Stimulated activated CD4-positive, alpha-beta T cell treated with anti-CD3 and anti-CD28 coated beads, Interleukin-2, amount 100 ng/mL, for 4 hours (primary cell): Measurements from ENCODE around the gene JMJD7.

Experiments
- DNase-seq: peaks from one replicate; pipeline ENCODE4 v3.0.0-alpha.2; 2020; ENCODE audit warnings: low read depth

JMJD7 gene

DNA sequence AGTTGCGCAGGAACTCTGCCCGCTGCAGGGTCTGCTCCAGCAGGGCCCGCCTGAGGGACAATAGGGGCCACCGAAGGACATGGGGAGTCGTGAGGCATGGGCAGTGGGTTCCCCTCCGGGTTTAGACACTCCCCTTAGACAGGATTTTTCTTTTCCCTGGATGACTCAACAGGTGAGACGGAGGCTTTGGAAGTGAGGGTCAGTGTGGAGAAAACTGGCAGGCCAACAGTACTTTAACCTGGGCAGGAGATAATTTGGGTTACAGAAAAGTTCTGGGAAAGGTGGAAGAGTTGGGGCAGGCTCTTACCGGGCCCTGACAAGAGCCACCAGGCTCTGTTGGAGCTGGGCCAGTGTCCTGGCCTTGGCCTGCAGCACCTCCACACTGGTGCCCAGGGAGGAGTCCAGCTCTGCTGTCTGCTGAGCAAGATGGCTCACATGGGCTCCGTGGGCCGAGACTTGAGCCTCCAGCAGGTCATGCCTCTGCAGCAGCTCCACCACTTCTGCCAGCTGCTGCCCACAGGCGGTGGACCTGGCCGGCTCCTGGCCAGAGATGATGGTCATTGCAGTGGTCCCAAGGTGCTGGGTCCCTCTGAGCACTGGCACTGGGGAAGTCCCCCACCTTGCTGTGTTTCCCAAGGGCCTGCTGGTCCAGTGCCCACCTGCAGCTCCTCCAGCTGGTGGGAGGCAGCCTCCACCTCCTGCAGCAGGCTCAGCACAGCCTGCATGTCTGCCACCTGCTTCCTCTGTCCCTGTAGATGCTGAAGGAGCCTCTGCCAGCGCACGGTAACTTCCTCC is 55.0 kb downstream of the JMJD7 start:
- DNase-seq: no peak

DNA sequence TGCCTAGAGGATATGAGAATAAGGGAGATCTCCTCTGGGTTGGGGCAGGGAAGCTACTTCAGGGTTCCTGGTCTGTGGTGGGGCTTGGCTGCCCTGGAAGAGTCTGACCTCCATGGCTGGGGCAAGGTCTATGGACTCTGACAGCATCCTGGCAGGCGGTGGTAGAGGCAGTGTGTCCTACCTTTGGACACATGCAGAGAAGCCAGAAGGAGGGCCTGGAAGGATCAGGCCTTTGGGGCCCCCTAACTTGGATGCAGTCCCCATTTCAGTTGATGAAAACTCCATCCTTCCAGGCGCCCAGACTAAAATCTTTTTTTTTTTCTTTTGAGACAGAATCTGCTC is 55.6 kb downstream of the JMJD7 start:
- DNase-seq: no peak

DNA sequence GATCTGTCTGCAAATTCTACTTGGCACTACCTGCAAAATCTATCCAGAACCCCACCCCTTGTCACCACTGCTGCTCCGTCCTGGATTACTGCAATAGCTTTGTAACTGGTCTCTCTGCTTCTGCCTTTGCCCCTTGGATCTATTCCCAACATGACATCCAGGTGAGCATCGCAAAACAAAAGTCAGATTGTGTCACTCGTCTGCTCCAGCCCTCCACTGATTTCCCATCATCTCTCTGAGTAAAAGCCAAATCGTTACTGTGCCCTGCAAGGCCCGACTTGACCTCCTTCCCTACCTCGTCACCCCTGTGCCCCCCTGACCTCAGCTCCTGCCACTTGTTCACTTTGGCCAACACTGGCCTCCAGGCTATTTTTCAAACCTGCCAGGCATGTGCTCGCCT is 56.6 kb downstream of the JMJD7 start:
- DNase-seq: no peak

DNA sequence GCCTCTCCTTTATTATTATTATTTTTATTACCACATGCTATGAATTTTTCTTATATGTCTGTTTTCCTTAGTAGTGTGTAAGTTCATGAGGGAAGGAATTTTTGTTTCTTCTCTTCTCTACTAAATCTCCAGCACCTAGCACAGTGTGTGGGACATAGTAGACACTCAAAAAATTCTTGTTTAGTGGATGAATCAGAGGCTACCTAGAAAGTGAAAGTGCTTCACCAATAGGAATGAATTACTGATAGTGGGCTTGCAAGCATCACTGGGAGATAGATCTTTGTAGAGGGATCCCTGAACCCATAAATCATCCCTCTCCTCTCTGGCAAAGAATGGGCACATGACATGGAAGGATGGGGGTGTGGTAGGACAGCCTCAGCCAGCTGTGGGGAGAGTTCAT is 57.4 kb downstream of the JMJD7 start:
- no peak for DNase-seq

DNA sequence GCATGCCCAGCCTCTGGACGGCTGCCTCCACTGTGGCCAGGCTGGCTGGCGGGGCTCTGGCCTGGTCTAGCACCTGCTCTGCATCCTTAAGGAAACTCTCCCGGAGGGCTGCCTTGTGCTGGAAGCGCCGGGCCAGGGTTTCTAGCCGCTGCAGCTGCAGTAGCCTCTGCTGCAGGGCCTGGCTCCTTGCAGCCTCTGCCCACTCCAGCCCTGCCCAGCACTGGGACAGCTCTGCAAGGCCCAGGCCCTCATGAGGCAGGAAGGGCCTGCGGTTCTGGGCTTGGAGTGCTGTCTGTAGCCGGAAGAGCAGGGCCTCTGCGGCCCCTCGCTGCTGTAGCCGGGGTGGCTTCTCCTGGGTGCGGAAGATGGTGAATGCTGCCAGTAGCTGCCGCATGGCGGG is 57.9 kb downstream of the JMJD7 start:
- no peak for DNase-seq

DNA sequence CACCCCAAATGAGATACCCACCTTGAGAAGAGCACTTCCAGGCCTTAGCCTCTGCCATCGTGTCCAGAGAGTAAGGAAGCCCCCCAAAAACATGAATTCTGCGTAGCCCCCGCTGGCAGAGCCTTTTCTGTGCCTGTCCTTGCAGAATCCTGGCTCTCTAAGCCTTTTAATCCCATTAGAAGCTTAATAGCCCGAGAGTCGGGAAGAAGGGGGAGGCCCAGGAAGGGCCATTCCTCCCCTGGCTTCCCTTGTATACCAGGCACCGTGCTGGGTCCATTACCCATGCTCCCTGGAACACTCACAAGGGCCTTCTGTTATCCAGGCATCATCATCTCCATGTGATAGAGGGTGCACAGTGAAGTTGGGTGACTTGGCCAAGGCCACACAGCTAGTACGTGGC is 58.8 kb downstream of the JMJD7 start:
- DNase-seq: no peak

DNA sequence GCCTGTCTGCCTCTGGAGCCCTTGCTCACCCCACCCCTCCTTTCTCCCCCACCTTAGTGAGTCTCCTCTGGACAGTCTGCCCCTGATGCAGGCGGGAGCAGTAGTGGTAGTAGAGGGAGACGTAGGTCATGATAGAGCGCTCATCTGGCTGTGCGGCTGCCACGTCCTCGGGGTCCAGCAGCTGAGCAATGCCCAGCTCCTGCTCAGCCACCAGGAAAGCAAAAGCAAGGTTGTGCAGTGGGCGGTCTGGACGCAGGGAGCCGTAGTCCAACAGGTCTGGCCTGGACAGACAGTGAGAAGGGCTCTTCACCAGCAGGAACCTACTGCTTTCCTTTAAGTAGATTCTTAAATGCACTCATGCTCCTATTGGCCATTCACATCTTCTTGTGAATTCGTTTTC is 59.3 kb downstream of the JMJD7 start:
- no peak for DNase-seq
